ENCODE data around the gene FCGR1A.
"Not testable (repeated sequence)": the region's sequence is repeated elsewhere in the genome, so short reads cannot be mapped to it uniquely, and the experiment has no call there.

FCGR1A gene

GRCh38 chr1:149764087-149764800 lies 18.2 kb upstream of the FCGR1A start:
- peak; percentile 43 for ATAC-seq (ENCODE audit: low read depth)
- not testable (repeated sequence) for H3K27me3 Mint-ChIP-seq; DNase-seq (ENCODE audit: low spot score in 2 of 2); H3K9me3 Mint-ChIP-seq; H3K4me1 Mint-ChIP-seq; H3K27ac Mint-ChIP-seq; H3K36me3 Mint-ChIP-seq; H3K4me3 Mint-ChIP-seq

- not testable (repeated sequence) for H3K36me3 Mint-ChIP-seq; H3K9me3 Mint-ChIP-seq; ATAC-seq (ENCODE audit: low read depth); H3K27ac Mint-ChIP-seq; H3K4me3 Mint-ChIP-seq; H3K4me1 Mint-ChIP-seq; DNase-seq (ENCODE audit: low spot score in 2 of 2); H3K27me3 Mint-ChIP-seq
Observed at GRCh38 chr1:149766241-149766640, 16.3 kb upstream of the FCGR1A start.

- not testable (repeated sequence) for H3K4me3 Mint-ChIP-seq; H3K27me3 Mint-ChIP-seq; ATAC-seq (ENCODE audit: low read depth); H3K36me3 Mint-ChIP-seq; H3K4me1 Mint-ChIP-seq; H3K9me3 Mint-ChIP-seq; DNase-seq (ENCODE audit: low spot score in 2 of 2); H3K27ac Mint-ChIP-seq
Observed at GRCh38 chr1:149769216-149769615, 13.3 kb upstream of the FCGR1A start.

- not testable (repeated sequence) for DNase-seq (ENCODE audit: low spot score in 2 of 2); ATAC-seq (ENCODE audit: low read depth); H3K27ac Mint-ChIP-seq
Observed at GRCh38 chr1:149770661-149771060, 11.8 kb upstream of the FCGR1A start.

GRCh38 chr1:149771653-149772425 lies 10.7 kb upstream of the FCGR1A start:
- H3K9me3 Mint-ChIP-seq; H3K36me3 Mint-ChIP-seq; H3K27me3 Mint-ChIP-seq; DNase-seq (ENCODE audit: low spot score in 2 of 2); H3K4me3 Mint-ChIP-seq; H3K27ac Mint-ChIP-seq; H3K4me1 Mint-ChIP-seq: not testable (repeated sequence)
- ATAC-seq (ENCODE audit: low read depth): peak; percentile 59

More at GRCh38 chr1:149770661-149771060, 11.8 kb upstream of the FCGR1A start:
- not testable (repeated sequence) for H3K4me3 Mint-ChIP-seq, H3K36me3 Mint-ChIP-seq, H3K27me3 Mint-ChIP-seq, H3K4me1 Mint-ChIP-seq, H3K9me3 Mint-ChIP-seq

GRCh38 chr1:149775510-149776147 lies 6.9 kb upstream of the FCGR1A start:
- H3K27ac Mint-ChIP-seq; ATAC-seq (ENCODE audit: low read depth); H3K4me1 Mint-ChIP-seq; H3K9me3 Mint-ChIP-seq; H3K36me3 Mint-ChIP-seq; H3K4me3 Mint-ChIP-seq; DNase-seq (ENCODE audit: low spot score in 2 of 2); H3K27me3 Mint-ChIP-seq: not testable (repeated sequence)

- not testable (repeated sequence) for H3K9me3 Mint-ChIP-seq; H3K36me3 Mint-ChIP-seq; DNase-seq (ENCODE audit: low spot score in 2 of 2); H3K27ac Mint-ChIP-seq; H3K27me3 Mint-ChIP-seq; H3K4me1 Mint-ChIP-seq; H3K4me3 Mint-ChIP-seq; ATAC-seq (ENCODE audit: low read depth)
Observed at GRCh38 chr1:149777084-149777483, 5.4 kb upstream of the FCGR1A start.

- not testable (repeated sequence) for H3K27ac Mint-ChIP-seq; ATAC-seq (ENCODE audit: low read depth); H3K4me3 Mint-ChIP-seq; H3K4me1 Mint-ChIP-seq; H3K9me3 Mint-ChIP-seq; DNase-seq (ENCODE audit: low spot score in 2 of 2); H3K27me3 Mint-ChIP-seq; H3K36me3 Mint-ChIP-seq
Observed at GRCh38 chr1:149778313-149778712, 4.2 kb upstream of the FCGR1A start.

- not testable (repeated sequence) for H3K36me3 Mint-ChIP-seq; H3K4me1 Mint-ChIP-seq; H3K27me3 Mint-ChIP-seq; ATAC-seq (ENCODE audit: low read depth); DNase-seq (ENCODE audit: low spot score in 2 of 2); H3K4me3 Mint-ChIP-seq; H3K9me3 Mint-ChIP-seq; H3K27ac Mint-ChIP-seq
Observed at GRCh38 chr1:149781413-149781984, 995 bp upstream of the FCGR1A start.

- H3K4me3 Mint-ChIP-seq; H3K9me3 Mint-ChIP-seq; H3K27me3 Mint-ChIP-seq; H3K4me1 Mint-ChIP-seq; ATAC-seq (ENCODE audit: low read depth); DNase-seq (ENCODE audit: low spot score in 2 of 2); H3K36me3 Mint-ChIP-seq; H3K27ac Mint-ChIP-seq: not testable (repeated sequence)
Observed at GRCh38 chr1:149783289-149783688, 795 bp downstream of the FCGR1A start.

- not testable (repeated sequence) for H3K27me3 Mint-ChIP-seq; H3K36me3 Mint-ChIP-seq; ATAC-seq (ENCODE audit: low read depth); H3K9me3 Mint-ChIP-seq; DNase-seq (ENCODE audit: low spot score in 2 of 2); H3K4me3 Mint-ChIP-seq; H3K4me1 Mint-ChIP-seq; H3K27ac Mint-ChIP-seq
Observed at GRCh38 chr1:149783868-149784267, 1.4 kb downstream of the FCGR1A start.

- H3K4me3 Mint-ChIP-seq; ATAC-seq (ENCODE audit: low read depth); H3K27ac Mint-ChIP-seq; H3K36me3 Mint-ChIP-seq; DNase-seq (ENCODE audit: low spot score in 2 of 2); H3K4me1 Mint-ChIP-seq; H3K27me3 Mint-ChIP-seq; H3K9me3 Mint-ChIP-seq: not testable (repeated sequence)
Observed at GRCh38 chr1:149787688-149788451, 5.4 kb downstream of the FCGR1A start.

GRCh38 chr1:149792502-149792901 lies 10.0 kb downstream of the FCGR1A start:
- peak; percentile 79 for ATAC-seq (ENCODE audit: low read depth)
- H3K27me3 Mint-ChIP-seq, H3K9me3 Mint-ChIP-seq, H3K4me1 Mint-ChIP-seq, H3K36me3 Mint-ChIP-seq: not testable (repeated sequence)
- peak overlapping the region; percentile 100 for H3K4me3 Mint-ChIP-seq
- peak; percentile 70 to 71 for DNase-seq (ENCODE audit: low spot score in 2 of 2)
- peak overlapping the region; percentile 95 for H3K27ac Mint-ChIP-seq
